Measurements from ENCODE around the gene SCRN3. TPM values are rescaled to one million over a fixed set of nuclear protein-coding genes. Genes with fewer than 3 reads are reported as not detected.

The SCRN3 gene
- total and polyA plus RNA-seq, 2 experiments from 2014 or later: 8.1 to 12.3 TPM

- Mint-ChIP-seq H3K4me3 (no peak overlapping the region), H3K36me3 (ENCODE audit: low read depth) (peaks cover 9% of the 10 kb centered on the region; the same call in 1 of the 3 replicates), H3K27ac (no peak overlapping the region), H3K27me3 (ENCODE audit: insufficient read depth, low read depth, poor library complexity) (no peaks in the 10 kb centered on the region), H3K4me1 (no peaks in the 10 kb centered on the region), H3K9me3 (no peaks in the 10 kb centered on the region)
- no peaks in the 10 kb centered on the region for H3K9me2 ChIP-seq (ENCODE audit: insufficient read depth)
- H3K4me2 ChIP-seq: no peak overlapping the region
- H3K4me1 ChIP-seq (ENCODE audit: insufficient read depth): no peaks in the 10 kb centered on the region
- ATAC-seq: no peak
- H3K36me3 ChIP-seq (ENCODE audit: insufficient read depth): no peaks in the 10 kb centered on the region
- H3K27ac ChIP-seq (ENCODE audit: low read depth): no peak overlapping the region
- H2AFZ ChIP-seq: no peak overlapping the region
- H3K4me3 ChIP-seq: no peak overlapping the region
- TF ChIP-seq STAT1 (IDR thresholded peaks at IDR 0.05; ENCODE audit: unreplicated experiment): no peak
- TF ChIP-seq EZH2 (IDR thresholded peaks at IDR 0.05; ENCODE audit: low read depth, unreplicated experiment): no peak
- no peak for TF ChIP-seq ZNF114 (CRISPR knock-in tag; IDR thresholded peaks at IDR 0.05)
- TF ChIP-seq JUNB (IDR thresholded peaks at IDR 0.05; ENCODE audit: unreplicated experiment): no peak
- TF ChIP-seq, protein P1, sequence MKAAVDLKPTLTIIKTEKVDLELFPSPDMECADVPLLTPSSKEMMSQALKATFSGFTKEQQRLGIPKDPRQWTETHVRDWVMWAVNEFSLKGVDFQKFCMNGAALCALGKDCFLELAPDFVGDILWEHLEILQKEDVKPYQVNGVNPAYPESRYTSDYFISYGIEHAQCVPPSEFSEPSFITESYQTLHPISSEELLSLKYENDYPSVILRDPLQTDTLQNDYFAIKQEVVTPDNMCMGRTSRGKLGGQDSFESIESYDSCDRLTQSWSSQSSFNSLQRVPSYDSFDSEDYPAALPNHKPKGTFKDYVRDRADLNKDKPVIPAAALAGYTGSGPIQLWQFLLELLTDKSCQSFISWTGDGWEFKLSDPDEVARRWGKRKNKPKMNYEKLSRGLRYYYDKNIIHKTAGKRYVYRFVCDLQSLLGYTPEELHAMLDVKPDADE (IDR thresholded peaks at IDR 0.05): no peak
- no peak for TF ChIP-seq EZH2phosphoT487 (IDR thresholded peaks at IDR 0.05; ENCODE audit: unreplicated experiment)
- no peak for TF ChIP-seq ZNF331 (CRISPR knock-in tag; IDR thresholded peaks at IDR 0.05; ENCODE audit: low read depth)
- no peak for TF ChIP-seq NANOG (IDR thresholded peaks at IDR 0.05; ENCODE audit: borderline replicate concordance)
- TF ChIP-seq REST (IDR thresholded peaks at IDR 0.05; ENCODE audit: unreplicated experiment): no peak
- TF ChIP-seq, protein P2, sequence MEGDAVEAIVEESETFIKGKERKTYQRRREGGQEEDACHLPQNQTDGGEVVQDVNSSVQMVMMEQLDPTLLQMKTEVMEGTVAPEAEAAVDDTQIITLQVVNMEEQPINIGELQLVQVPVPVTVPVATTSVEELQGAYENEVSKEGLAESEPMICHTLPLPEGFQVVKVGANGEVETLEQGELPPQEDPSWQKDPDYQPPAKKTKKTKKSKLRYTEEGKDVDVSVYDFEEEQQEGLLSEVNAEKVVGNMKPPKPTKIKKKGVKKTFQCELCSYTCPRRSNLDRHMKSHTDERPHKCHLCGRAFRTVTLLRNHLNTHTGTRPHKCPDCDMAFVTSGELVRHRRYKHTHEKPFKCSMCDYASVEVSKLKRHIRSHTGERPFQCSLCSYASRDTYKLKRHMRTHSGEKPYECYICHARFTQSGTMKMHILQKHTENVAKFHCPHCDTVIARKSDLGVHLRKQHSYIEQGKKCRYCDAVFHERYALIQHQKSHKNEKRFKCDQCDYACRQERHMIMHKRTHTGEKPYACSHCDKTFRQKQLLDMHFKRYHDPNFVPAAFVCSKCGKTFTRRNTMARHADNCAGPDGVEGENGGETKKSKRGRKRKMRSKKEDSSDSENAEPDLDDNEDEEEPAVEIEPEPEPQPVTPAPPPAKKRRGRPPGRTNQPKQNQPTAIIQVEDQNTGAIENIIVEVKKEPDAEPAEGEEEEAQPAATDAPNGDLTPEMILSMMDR (conservative IDR thresholded peaks at IDR 0.05; ENCODE audit: low read depth in 2 of 2): no peak
- TF ChIP-seq POLR2AphosphoS5 (IDR thresholded peaks at IDR 0.05; ENCODE audit: low read depth): no peak
- TF ChIP-seq ZNF462 (CRISPR knock-in tag; IDR thresholded peaks at IDR 0.05): no peak
- no peak for TF ChIP-seq CREB1 (CRISPR knock-in tag; IDR thresholded peaks at IDR 0.05; ENCODE audit: low read depth)
- no peak for DNase-seq (ENCODE audit: low spot score)
- no peaks in the 10 kb centered on the region for H3F3A ChIP-seq (replicated peaks; ENCODE audit: low read depth)
- H3K27me3 ChIP-seq (ENCODE audit: insufficient read depth): no peaks in the 10 kb centered on the region
- H4K20me1 ChIP-seq (replicated peaks; ENCODE audit: insufficient read depth): no peaks in the 10 kb centered on the region
- H3K79me2 ChIP-seq (replicated peaks; ENCODE audit: insufficient read depth): no peaks in the 10 kb centered on the region
Measured at GRCh38 chr2:174376967-174377366, 18.6 kb upstream of the SCRN3 start.
